ENCODE data around the gene APPL2.

GRCh38 chr12:105220929-105221290 lies 15.1 kb downstream of the APPL2 start:
- TF ChIP-seq POLR2A (IDR thresholded peaks at IDR 0.05) (no peak), CTCF (IDR thresholded peaks at IDR 0.05) (no peak)

Measured in right lobe of liver (tissue), 4 donors.